ENCODE results near the gene BOC. TPM values are rescaled to one million over a fixed set of nuclear protein-coding genes. Genes with fewer than 3 reads are reported as not detected.

BOC gene
- polyA plus RNA-seq, 1 experiment: 17.7 TPM

DNA sequence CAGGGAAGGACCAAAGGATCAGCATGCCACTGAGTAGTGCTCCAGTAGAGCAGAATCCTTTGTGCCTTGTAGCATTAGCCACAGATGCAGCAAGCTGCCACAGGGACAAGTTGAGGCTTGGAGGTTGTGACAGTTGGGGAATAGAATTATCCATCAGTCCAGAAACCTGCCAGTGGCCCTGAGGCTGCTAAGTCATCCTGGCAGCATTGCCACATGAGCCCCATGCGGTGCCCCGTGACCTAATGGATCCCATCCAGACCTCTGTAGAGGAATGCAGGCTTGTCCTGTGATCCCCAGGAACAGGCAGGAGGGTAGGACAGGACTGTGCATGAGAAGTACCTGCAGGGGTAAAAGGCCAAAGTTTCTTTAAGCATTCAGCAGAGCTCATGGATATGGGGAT, 51.7 kb downstream of the BOC start:
- no peak for DNase-seq (ENCODE audit: low read depth)
- CTCF ChIA-PET: interaction anchor here (0.9 kb wide), 1 partner anchor 227 kb away, joined by 3 read pairs; no protein-coding TSS in a partner anchor
- H3K4me3 ChIP-seq (ENCODE audit: low read depth, low read length): no peak overlapping the region
- POLR2A ChIA-PET: no interaction called here
- H3K27me3 ChIP-seq (ENCODE audit: control insufficient read depth, insufficient read depth, low read length): no peaks in the 10 kb centered on the region
- peaks cover 5% of the 10 kb centered on the region for H3K36me3 ChIP-seq (ENCODE audit: control insufficient read depth, insufficient read depth, low read length)
- no peak for TF ChIP-seq CTCF (IDR thresholded peaks at IDR 0.05; ENCODE audit: insufficient read depth, low read depth, low read length)

DNA sequence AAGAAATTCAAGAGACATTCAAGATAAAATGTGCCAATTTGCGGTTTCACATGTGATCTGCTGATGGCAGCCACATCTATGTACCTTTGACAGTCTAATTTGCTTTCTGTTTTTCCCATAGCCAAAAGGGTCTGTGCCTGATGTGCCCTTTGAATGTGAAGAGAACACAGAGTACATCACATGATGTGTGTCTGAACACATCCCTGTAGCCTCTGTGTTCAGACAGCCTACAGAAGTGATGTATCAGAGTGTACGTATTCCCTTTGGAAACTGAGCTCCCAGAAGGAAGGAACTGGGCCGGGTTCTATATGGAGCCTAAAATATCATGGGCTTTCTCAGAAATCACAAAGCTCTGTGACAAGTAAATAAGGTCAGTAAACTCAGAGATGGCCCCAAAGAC, 52.4 kb downstream of the BOC start:
- ChIA-PET POLR2A (no interaction called here), CTCF (interaction anchor here (0.9 to 1.8 kb wide), 2 partner anchors 24 to 228 kb away, joined by 3 to 5 read pairs; no protein-coding TSS in a partner anchor)
- DNase-seq (ENCODE audit: low read depth): no peak
- no peaks in the 10 kb centered on the region for H3K27me3 ChIP-seq (ENCODE audit: control insufficient read depth, insufficient read depth, low read length)
- no peak overlapping the region for H3K4me3 ChIP-seq (ENCODE audit: low read depth, low read length)
- TF ChIP-seq CTCF (IDR thresholded peaks at IDR 0.05; ENCODE audit: insufficient read depth, low read depth, low read length): no peak
- peaks cover 7% of the 10 kb centered on the region for H3K36me3 ChIP-seq (ENCODE audit: control insufficient read depth, insufficient read depth, low read length)

DNA sequence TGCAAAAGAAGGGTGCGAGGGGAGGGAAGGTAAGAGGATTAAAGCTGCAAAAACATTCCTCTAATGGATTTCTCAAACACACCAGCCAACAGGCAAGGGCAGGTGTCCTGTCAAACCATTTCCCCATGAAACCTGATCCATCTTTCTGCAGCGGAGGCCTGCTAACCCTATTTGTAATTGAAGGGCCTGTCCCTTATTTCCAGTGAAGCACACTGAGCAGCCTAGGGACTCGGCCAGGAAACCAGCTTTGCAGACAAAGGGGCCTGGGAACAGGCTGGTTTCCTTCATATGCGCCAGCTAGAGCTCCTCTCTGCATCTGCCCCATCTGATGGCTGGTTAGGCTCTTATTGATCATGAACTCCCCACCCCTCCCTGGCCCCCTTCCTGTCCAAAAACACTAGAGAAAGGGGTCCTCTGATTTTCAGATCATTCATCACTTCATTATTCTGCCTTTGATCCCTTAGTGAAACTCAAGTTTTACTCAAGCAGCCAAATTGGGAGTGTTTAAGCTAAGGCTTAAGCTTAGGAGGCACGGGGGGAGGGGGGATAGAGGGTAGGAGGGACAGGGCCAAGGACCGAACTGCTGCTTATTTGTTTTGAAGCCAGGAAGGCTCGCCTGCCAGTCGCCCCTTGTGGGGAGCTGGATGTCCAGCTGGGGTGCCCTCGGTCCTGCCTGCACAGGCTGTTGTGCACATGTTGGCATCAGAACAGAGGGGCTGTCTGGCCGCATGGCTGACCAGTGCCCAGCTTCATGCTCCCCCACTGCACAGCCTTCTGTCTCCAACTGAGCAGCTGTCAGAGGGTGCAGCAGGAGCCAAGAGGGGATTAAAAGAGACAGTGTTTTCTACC, 53.1 kb downstream of the BOC start:
- Histone ChIP-seq H3K36me3 (ENCODE audit: control insufficient read depth, insufficient read depth, low read length) (peaks cover 7% of the 10 kb centered on the region), H3K27me3 (ENCODE audit: control insufficient read depth, insufficient read depth, low read length) (no peaks in the 10 kb centered on the region), H3K4me3 (ENCODE audit: low read depth, low read length) (no peak overlapping the region)
- POLR2A ChIA-PET: no interaction called here
- CTCF ChIA-PET: interaction anchor here (1.2 to 1.8 kb wide), 2 partner anchors 9 to 23 kb away, joined by 3 to 5 read pairs; no protein-coding TSS in a partner anchor
- no peak for TF ChIP-seq CTCF (IDR thresholded peaks at IDR 0.05; ENCODE audit: insufficient read depth, low read depth, low read length)
- no peak for DNase-seq (ENCODE audit: low read depth)

DNA sequence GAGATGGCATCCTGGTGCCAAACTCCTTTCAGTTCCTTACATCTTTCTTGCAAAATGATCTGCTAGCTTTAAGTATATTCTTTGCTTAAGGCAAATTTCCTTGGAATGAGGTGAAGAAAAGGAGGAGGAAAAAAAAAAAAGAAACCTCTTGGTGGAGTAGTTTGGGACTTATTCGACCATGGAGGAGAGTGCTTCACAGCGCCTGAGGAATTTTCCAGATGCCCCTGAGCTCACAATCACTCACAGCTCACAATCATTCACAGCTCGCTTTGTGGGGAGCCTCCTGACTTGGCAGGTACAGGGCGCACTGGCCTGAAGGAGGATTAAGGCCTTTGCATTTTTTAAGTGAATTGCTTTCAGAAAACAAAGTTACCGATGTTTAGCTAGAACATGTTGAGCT, 53.9 kb downstream of the BOC start:
- TF ChIP-seq CTCF (IDR thresholded peaks at IDR 0.05; ENCODE audit: insufficient read depth, low read depth, low read length): no peak

GRCh38 chr3:113266738-113267137, 55.4 kb downstream of the BOC start:
- Histone ChIP-seq H3K27me3 (ENCODE audit: control insufficient read depth, insufficient read depth, low read length) (no peaks in the 10 kb centered on the region), H3K4me3 (ENCODE audit: low read depth, low read length) (no peak overlapping the region), H3K36me3 (ENCODE audit: control insufficient read depth, insufficient read depth, low read length) (peaks cover 18% of the 10 kb centered on the region)
- POLR2A ChIA-PET: no interaction called here
- TF ChIP-seq CTCF (IDR thresholded peaks at IDR 0.05; ENCODE audit: insufficient read depth, low read depth, low read length): no peak
- CTCF ChIA-PET: no interaction called here
- no peak for DNase-seq (ENCODE audit: low read depth)

More for the DNA sequence above, 53.9 kb downstream of the BOC start:
- POLR2A ChIA-PET: no interaction called here
- no peak overlapping the region for H3K4me3 ChIP-seq (ENCODE audit: low read depth, low read length)
- CTCF ChIA-PET: interaction anchor here (1.2 to 1.8 kb wide), 2 partner anchors 8 to 23 kb away, joined by 3 to 5 read pairs; no protein-coding TSS in a partner anchor
- no peaks in the 10 kb centered on the region for H3K27me3 ChIP-seq (ENCODE audit: control insufficient read depth, insufficient read depth, low read length)
- DNase-seq (ENCODE audit: low read depth): no peak
- H3K36me3 ChIP-seq (ENCODE audit: control insufficient read depth, insufficient read depth, low read length): peaks cover 9% of the 10 kb centered on the region
